Measurements from ENCODE around the gene ASMT. TPM values are rescaled to one million over a fixed set of nuclear protein-coding genes. Genes with fewer than 3 reads are reported as not detected.
A peak's percentile ranks its signal among the peaks of the same experiment; 100 is the strongest.

Gene ASMT
- total RNA-seq, 1 donor from 2014 or later = 0.30 TPM

DNA sequence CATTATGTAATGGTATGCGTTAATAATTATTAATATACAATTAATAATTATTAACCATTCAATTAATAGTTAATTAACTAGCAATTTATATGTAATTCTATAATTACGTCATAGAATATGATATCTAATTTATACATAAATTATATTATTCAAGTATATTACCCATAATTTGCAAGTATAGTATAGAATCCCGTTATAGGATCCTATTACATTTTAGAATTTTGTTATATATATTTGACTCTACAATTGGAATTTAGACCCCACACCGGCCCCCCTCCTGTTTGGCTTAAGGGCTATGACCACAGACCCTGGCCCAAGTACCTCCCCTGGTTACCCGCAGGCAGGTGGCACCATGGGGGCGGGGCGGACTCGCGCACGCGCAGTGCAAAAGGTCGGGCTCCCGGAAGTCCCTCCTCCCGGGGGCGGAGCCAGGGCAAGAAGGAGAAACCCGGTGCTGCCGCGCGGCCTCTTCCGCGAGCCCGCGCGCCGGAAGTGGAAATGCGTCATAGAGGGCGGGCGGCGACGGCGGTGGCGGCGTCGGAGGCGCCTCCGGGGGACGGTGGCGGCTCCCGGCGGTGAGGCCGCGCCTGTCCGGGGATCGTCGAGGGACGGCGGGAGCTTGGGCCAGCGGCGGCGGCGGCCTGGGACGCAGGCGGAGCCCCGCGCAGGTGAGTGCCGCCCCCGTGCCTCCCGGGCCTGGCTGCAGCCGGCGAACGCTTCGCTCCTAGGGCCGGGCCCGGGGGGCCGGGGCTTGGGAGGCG lies 23.6 kb upstream of the ASMT start, which contains the start of gene AKAP17A:
Gene AKAP17A (plus strand): TSS at position 503 of the 761 bp plus-strand sequence. CDS start 1,859 bp downstream, outside the sequence.
- no peaks in the 10 kb centered on the region for H3K9me3 Mint-ChIP-seq (ENCODE audit: low read depth)
- no peaks in the 10 kb centered on the region for H3K27me3 Mint-ChIP-seq (ENCODE audit: low read depth)
- H3K36me3 Mint-ChIP-seq (ENCODE audit: low read depth) = peaks cover 20% of the 10 kb centered on the region
- DNase-seq (ENCODE audit: low spot score) = peak; percentile 97
- H3K4me1 Mint-ChIP-seq (ENCODE audit: low read depth) = peaks cover 18% of the 10 kb centered on the region
- peak within 1 kb of the TSS; percentile 97 for H3K27ac Mint-ChIP-seq (ENCODE audit: unreplicated experiment)
- H3K4me3 Mint-ChIP-seq (ENCODE audit: unreplicated experiment) = peak within 1 kb of the TSS; percentile 93
- TF ChIP-seq, protein P1, sequence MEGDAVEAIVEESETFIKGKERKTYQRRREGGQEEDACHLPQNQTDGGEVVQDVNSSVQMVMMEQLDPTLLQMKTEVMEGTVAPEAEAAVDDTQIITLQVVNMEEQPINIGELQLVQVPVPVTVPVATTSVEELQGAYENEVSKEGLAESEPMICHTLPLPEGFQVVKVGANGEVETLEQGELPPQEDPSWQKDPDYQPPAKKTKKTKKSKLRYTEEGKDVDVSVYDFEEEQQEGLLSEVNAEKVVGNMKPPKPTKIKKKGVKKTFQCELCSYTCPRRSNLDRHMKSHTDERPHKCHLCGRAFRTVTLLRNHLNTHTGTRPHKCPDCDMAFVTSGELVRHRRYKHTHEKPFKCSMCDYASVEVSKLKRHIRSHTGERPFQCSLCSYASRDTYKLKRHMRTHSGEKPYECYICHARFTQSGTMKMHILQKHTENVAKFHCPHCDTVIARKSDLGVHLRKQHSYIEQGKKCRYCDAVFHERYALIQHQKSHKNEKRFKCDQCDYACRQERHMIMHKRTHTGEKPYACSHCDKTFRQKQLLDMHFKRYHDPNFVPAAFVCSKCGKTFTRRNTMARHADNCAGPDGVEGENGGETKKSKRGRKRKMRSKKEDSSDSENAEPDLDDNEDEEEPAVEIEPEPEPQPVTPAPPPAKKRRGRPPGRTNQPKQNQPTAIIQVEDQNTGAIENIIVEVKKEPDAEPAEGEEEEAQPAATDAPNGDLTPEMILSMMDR (IDR thresholded peaks at IDR 0.05) = peak; percentile 38

DNA sequence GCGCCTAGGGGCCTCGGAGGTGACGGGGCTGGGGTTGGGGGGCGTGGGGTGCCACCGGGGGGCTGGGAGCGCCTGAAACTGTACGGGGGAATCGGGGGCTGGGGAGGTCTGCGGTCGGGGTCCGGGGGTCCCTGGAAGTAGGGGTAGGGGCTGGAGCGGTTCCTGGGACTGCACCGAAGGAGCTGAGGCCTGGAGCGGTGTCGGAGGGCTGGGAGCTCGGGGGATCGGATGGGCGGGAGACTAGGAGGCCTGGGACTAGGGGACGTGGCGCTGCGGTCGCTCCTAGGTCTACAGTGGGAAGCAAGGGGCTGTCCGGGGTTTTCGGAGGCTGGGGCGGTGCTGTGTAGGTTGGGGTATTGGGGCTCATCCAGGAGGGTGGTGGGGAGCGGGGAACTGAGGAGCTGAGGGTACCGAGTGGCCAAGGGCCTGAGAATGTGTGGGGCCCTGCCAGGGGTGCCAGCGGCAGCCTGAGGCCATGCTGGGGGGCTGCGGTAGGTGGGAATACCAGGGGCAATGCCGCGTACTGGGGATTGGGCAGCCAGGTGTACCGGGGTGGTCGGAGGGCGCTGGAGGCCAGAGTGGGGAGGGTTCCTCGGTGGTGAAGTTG lies 22.9 kb upstream of the ASMT start:
- Mint-ChIP-seq H3K4me3 (ENCODE audit: unreplicated experiment) (peak overlapping the region; percentile 93), H3K9me3 (ENCODE audit: low read depth) (no peaks in the 10 kb centered on the region), H3K27ac (ENCODE audit: unreplicated experiment) (peak overlapping the region; percentile 97), H3K36me3 (ENCODE audit: low read depth) (peaks cover 22% of the 10 kb centered on the region), H3K27me3 (ENCODE audit: low read depth) (no peaks in the 10 kb centered on the region), H3K4me1 (ENCODE audit: low read depth) (peaks cover 18% of the 10 kb centered on the region)
- DNase-seq (ENCODE audit: low spot score) = peak; percentile 89
- TF ChIP-seq, protein P1 (IDR thresholded peaks at IDR 0.05) = no peak

DNA sequence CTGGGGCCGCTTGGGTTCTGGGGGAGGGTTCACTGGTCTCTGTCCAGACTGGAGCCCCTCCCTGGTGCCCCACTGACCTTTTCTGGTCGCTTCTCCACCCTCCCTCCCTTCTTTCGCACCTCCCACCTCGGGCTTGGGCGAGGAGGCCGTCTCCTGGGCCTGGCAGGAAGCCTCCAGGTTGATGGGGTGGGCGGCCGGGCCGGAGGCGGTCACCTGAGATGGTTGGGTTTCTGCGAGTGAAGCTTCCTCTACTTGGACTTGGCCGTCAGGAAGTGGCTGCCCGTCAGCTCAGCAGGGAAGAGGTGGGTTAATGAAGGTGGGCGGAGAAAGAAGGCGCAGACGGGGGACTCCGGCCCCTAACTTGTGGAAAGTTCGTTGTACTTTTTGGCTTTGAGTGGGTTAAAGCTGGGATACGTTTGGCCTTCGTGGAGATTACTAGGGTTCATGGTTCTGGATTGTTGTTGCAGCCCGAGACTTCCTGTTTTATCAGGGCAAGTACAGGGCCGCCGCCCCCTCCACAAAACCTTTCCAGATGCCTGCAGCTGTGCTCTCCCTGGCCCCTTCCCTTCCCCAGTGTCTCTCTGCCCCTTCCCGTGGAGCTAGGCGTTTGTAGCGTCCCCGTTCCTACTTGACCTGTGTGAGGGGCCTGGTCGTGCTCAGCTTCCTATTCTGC lies 22.3 kb upstream of the ASMT start:
- Mint-ChIP-seq H3K27ac (ENCODE audit: unreplicated experiment) (peak overlapping the region; percentile 97), H3K36me3 (ENCODE audit: low read depth) (peaks cover 25% of the 10 kb centered on the region), H3K4me3 (ENCODE audit: unreplicated experiment) (peak overlapping the region; percentile 93), H3K27me3 (ENCODE audit: low read depth) (no peaks in the 10 kb centered on the region), H3K9me3 (ENCODE audit: low read depth) (no peaks in the 10 kb centered on the region), H3K4me1 (ENCODE audit: low read depth) (peaks cover 18% of the 10 kb centered on the region)
- DNase-seq (ENCODE audit: low spot score) = peak; percentile 77
- TF ChIP-seq, protein P1 (IDR thresholded peaks at IDR 0.05) = no peak

DNA sequence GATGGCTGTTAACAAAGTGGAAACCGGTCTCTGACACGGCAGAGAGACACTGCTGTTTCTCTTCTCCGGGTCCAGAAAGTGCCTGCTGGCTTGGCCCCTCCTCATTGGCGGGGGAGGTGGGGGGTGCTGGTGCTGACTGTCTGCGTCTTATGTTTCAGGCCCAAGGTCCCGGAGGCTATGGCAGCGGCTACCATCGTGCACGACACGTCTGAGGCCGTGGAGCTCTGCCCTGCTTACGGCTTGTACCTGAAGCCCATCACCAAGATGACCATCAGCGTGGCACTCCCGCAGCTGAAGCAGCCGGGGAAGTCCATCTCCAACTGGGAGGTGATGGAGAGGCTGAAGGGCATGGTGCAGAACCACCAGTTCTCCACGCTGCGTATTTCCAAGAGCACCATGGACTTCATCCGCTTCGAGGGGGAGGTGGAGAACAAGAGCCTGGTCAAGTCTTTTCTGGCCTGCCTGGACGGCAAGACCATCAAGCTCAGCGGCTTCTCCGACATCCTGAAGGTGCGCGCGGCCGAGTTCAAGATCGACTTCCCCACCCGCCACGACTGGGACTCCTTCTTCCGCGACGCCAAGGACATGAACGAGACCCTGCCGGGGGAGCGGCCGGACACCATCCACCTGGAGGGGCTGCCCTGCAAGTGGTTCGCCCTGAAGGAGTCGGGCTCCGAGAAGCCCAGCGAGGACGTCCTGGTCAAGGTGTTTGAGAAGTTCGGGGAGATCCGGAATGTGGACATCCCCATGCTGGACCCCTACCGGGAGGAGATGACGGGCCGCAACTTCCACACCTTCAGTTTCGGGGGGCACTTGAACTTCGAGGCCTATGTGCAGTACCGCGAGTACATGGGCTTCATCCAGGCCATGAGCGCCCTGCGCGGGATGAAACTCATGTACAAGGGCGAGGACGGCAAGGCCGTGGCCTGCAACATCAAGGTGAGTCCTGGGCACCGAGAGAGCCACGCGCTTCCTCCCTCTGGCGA lies 21.3 kb upstream of the ASMT start:
- Mint-ChIP-seq H3K27ac (ENCODE audit: unreplicated experiment) (peak overlapping the region; percentile 97), H3K4me3 (ENCODE audit: unreplicated experiment) (peak overlapping the region; percentile 93), H3K4me1 (ENCODE audit: low read depth) (peaks cover 18% of the 10 kb centered on the region), H3K36me3 (ENCODE audit: low read depth) (peaks cover 28% of the 10 kb centered on the region), H3K9me3 (ENCODE audit: low read depth) (no peaks in the 10 kb centered on the region), H3K27me3 (ENCODE audit: low read depth) (no peaks in the 10 kb centered on the region)
- peak; percentile 91 for DNase-seq (ENCODE audit: low spot score)
- TF ChIP-seq, protein P1 (IDR thresholded peaks at IDR 0.05) = no peak
